Measurements from ENCODE around the gene PGRMC2. TPM values are rescaled to one million over a fixed set of nuclear protein-coding genes. Genes with fewer than 3 reads are reported as not detected.

PGRMC2 gene
- total RNA-seq, 4 donors from 2014 or later = 50.1 to 89.7 (median 74.6) TPM

DNA sequence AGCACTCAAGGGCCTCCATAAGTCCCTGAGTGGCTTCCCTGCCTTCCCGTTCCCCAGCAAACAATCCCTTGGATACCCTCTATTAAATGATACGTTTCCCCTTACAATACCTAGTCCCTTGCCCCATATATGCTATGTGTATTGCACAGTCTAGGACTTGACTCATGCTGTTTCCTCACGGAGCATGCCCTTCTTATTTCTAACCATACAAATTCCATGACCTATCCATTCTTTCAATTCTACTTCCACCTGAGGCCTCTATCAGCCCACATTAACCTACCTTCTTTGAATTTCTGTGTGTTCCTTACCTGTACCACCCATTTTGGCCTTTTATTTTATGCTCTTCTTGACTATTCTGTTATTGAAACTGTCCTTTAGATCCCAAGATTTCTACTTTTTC is 2.9 kb upstream of the PGRMC2 start:
- no peak for DNase-seq (ENCODE audit: low spot score in 2 of 2)
- H3K4me3 ChIP-seq (ENCODE audit: low read depth, poor library complexity, severe bottlenecking) = no peak overlapping the region
- intact Hi-C loops (cut with DNase I; ENCODE audit: low total_unique reads) = no loop called here
- 89 to 96% methylated on average over 3 of the region's 3 CpGs for WGBS, 2 donors
- TF ChIP-seq POLR2A (IDR thresholded peaks at IDR 0.05) = no peak
- TF ChIP-seq CTCF (IDR thresholded peaks at IDR 0.05) = no peak

DNA sequence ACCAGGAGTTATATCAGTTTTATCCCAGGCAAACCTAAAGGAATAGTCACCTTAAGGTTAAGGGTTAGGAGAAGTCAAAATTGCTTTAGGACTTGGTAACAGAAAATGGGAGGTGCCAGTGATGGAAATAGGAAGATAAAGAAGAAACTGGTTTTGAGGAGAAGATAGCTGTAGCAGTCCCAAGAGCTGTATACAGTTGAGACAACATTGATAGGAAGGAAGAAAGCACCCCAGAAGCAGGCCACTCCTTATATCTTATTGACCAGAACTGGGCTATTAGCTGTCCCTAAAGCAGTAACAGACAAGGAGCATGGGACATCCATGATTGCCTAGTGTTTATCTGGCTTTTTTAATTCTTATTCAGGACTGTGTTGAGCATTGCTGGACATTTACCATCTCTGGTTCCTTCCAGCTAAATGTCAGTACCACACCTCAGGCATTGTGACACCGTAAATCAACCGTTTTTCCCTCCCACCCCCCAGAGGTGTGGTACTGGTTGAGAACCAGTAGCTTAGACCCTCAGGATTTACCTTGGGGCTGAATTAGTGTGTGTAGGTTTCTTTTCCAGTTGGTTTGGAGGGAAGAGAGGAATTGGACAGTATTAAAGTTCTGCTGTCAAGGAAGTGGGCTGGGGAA is 2.0 kb upstream of the PGRMC2 start:
- no peak for DNase-seq (ENCODE audit: low spot score in 2 of 2)
- intact Hi-C loops (cut with DNase I; ENCODE audit: low total_unique reads) = no loop called here
- no peak overlapping the region for H3K4me3 ChIP-seq (ENCODE audit: low read depth, poor library complexity, severe bottlenecking)
- TF ChIP-seq CTCF (IDR thresholded peaks at IDR 0.05) = no peak
- TF ChIP-seq POLR2A (IDR thresholded peaks at IDR 0.05) = no peak
- WGBS, 2 donors = 39 to 81% methylated on average over 2 of the region's 2 CpGs

- 4 to 7% methylated on average over 13 of the region's 13 CpGs for WGBS, 2 donors
- H3K4me3 ChIP-seq (ENCODE audit: low read depth, poor library complexity, severe bottlenecking) = peak overlapping the region; percentile 48
- DNase-seq (ENCODE audit: low spot score in 2 of 2) = no peak
- TF ChIP-seq POLR2A (IDR thresholded peaks at IDR 0.05) (no peak), CTCF (IDR thresholded peaks at IDR 0.05) (no peak)
- intact Hi-C loops (cut with DNase I; ENCODE audit: low total_unique reads) = no loop called here
These were observed 1.1 kb upstream of the PGRMC2 start for GRCh38 chr4:128288689-128289106.

DNA sequence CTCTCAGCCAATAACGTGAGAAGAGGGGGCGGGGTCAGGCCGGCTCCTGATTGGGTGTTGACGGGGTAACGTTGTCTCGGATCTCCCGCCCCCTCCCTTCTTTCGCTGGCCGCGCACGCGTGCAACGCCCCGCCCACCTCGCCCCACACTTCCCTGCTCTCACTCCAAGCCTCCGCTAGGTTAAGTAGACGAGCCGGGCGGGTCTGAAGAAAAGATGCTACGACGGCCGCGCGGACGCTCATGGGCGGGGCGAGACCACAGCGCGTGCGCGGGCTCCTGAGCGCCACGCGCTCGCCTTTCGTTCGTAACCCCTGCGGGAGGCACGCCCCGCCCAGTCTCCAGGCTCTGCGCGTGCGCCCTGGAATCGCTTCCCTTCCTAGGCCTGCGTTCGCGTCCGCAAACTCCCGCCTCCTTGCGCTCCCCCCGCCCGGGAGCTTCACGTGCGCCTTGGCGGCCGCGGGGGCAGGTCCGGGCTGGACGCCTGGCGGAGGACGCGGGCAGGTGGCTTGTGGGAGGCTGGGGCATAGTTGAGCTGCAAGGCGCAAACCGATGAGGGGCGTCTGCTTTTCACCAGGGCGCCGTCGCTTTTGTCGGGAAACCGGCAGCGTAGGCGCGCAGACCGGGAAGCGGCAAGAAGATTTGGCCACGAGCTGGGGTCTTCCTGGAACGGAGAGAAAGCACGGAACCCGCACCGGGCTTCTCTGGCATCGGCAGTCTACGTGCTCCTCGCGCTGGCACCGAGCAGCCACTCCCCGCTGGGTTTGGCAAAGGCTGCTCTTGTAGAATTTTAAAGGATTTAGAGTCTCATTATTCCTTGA is 467 bp upstream of the PGRMC2 start:
- TF ChIP-seq POLR2A (IDR thresholded peaks at IDR 0.05) (no peak), CTCF (IDR thresholded peaks at IDR 0.05) (peak in 1 of 3 donors; percentile 42)
- peak; percentile 100 for DNase-seq (ENCODE audit: low spot score in 2 of 2)
- intact Hi-C loops (cut with DNase I; ENCODE audit: low total_unique reads) = no loop called here
- 0% methylated on average over 26 to 39 of the region's 86 CpGs for WGBS, 2 donors
- peak overlapping the region; percentile 48 for H3K4me3 ChIP-seq (ENCODE audit: low read depth, poor library complexity, severe bottlenecking)

GRCh38 chr4:128286474-128287058 is 1.0 kb downstream of the PGRMC2 start:
- H3K4me3 ChIP-seq (ENCODE audit: low read depth, poor library complexity, severe bottlenecking) = peak overlapping the region; percentile 59
- no peak for DNase-seq (ENCODE audit: low spot score in 2 of 2)
- intact Hi-C loops (cut with DNase I; ENCODE audit: low total_unique reads) = no loop called here
- 0 to 1% methylated on average over 11 of the region's 11 CpGs for WGBS, 2 donors
- TF ChIP-seq POLR2A (IDR thresholded peaks at IDR 0.05) (no peak), CTCF (IDR thresholded peaks at IDR 0.05) (no peak)
